H9 (cell line): ENCODE results near the gene TMEFF2. TPM values are rescaled to one million over a fixed set of nuclear protein-coding genes. Genes with fewer than 3 reads are reported as not detected.

Source experiments
- DNase-seq: peaks from one replicate; pipeline ENCODE4 v3.0.0-alpha.2; 2017
- H2AFZ ChIP-seq: one replicate; pipeline ENCODE4 v1.6.1; 2013; ENCODE audit warnings: mild to moderate bottlenecking, low read length, control low read depth, moderate library complexity
- H2AK5ac ChIP-seq: 2 replicates; pipeline ENCODE4 v1.6.1; 2013; ENCODE audit warnings: low read length, control low read depth, mixed read lengths; ENCODE audit not compliant: insufficient read length
- H2BK120ac ChIP-seq: one replicate; pipeline ENCODE4 v1.6.1; 2013; ENCODE audit warnings: low read depth, mild to moderate bottlenecking, low read length, control low read depth, inconsistent platforms; ENCODE audit not compliant: poor library complexity, severe bottlenecking
- H2BK12ac ChIP-seq: 2 replicates; pipeline ENCODE4 v1.6.1; 2013; ENCODE audit warnings: low read length, control low read depth, mixed read lengths, low read depth; ENCODE audit not compliant: insufficient read length
- H2BK15ac ChIP-seq: 2 replicates; pipeline ENCODE4 v1.6.1; 2013; ENCODE audit warnings: low read depth, low read length, control low read depth
- H2BK20ac ChIP-seq: one replicate; pipeline ENCODE4 v1.6.1; 2013; ENCODE audit warnings: low read depth, mild to moderate bottlenecking, low read length, control low read depth, inconsistent platforms; ENCODE audit not compliant: poor library complexity, severe bottlenecking
- H2BK5ac ChIP-seq: 2 replicates; pipeline ENCODE4 v1.6.1; 2013; ENCODE audit warnings: low read length, control low read depth, mixed read lengths; ENCODE audit not compliant: insufficient read length
- H3K14ac ChIP-seq: 2 replicates; pipeline ENCODE4 v1.6.1; 2013; ENCODE audit warnings: low read length, control low read depth; ENCODE audit not compliant: insufficient read depth
- H3K18ac ChIP-seq: 2 replicates; pipeline ENCODE4 v1.6.1; 2013; ENCODE audit warnings: low read depth, mild to moderate bottlenecking, mixed read lengths, low read length, control low read depth; ENCODE audit not compliant: insufficient read length
- H3K23ac ChIP-seq: 2 replicates; pipeline ENCODE4 v1.6.1; 2013; ENCODE audit warnings: low read length, control low read depth, mixed read lengths, low read depth; ENCODE audit not compliant: insufficient read length
- H3K23me2 ChIP-seq: 2 replicates; pipeline ENCODE4 v1.6.1; 2013; ENCODE audit warnings: low read depth, mild to moderate bottlenecking, mixed read lengths, low read length, control low read depth; ENCODE audit not compliant: insufficient read length, poor library complexity, severe bottlenecking
- H3K27ac ChIP-seq: 2 replicates; pipeline ENCODE4 v1.5.1; 2013; ENCODE audit warnings: low read length, control low read depth, mixed read lengths, low read depth; ENCODE audit not compliant: insufficient read length
- H3K27me3 ChIP-seq: 2 replicates; pipeline ENCODE4 v1.6.1; 2013; ENCODE audit warnings: low read length, control low read depth, inconsistent platforms; ENCODE audit not compliant: insufficient read depth
- H3K4ac ChIP-seq: 2 replicates; pipeline ENCODE4 v1.6.1; 2013; ENCODE audit warnings: low read depth, mild to moderate bottlenecking, control low read depth, inconsistent platforms, low read length, moderate library complexity
- H3K4me1 ChIP-seq: 2 replicates; pipeline ENCODE4 v1.6.1; 2013; ENCODE audit warnings: low read length, control low read depth, inconsistent platforms; ENCODE audit not compliant: insufficient read depth
- H3K4me2 ChIP-seq: 2 replicates; pipeline ENCODE4 v1.6.1; 2013; ENCODE audit warnings: low read length, control low read depth, mixed read lengths; ENCODE audit not compliant: insufficient read length, insufficient read depth
- H3K56ac ChIP-seq: 2 replicates; pipeline ENCODE4 v1.6.1; 2013; ENCODE audit warnings: low read depth, mild to moderate bottlenecking, mixed read lengths, low read length, control low read depth; ENCODE audit not compliant: insufficient read length
- H3K79me1 ChIP-seq: 2 replicates; pipeline ENCODE4 v1.6.1; 2013; ENCODE audit warnings: low read depth, mild to moderate bottlenecking, moderate library complexity, low read length, control low read depth, inconsistent platforms; ENCODE audit not compliant: insufficient read depth, poor library complexity, severe bottlenecking
- H3K79me2 ChIP-seq: 2 replicates; pipeline ENCODE4 v1.6.1; 2013; ENCODE audit warnings: low read length, control low read depth, inconsistent platforms; ENCODE audit not compliant: insufficient read depth
- H3K9ac ChIP-seq: 2 replicates; pipeline ENCODE4 v1.6.1; 2013; ENCODE audit warnings: low read length, control low read depth, mixed read lengths; ENCODE audit not compliant: insufficient read length; ENCODE audit errors: extremely low read depth
- H3K9me3 ChIP-seq: one replicate; pipeline ENCODE4 v1.6.1; 2013; ENCODE audit warnings: low read depth, low read length, inconsistent platforms; ENCODE audit not compliant: control insufficient read depth
- H3T11ph ChIP-seq: one replicate; pipeline ENCODE4 v1.6.1; 2013; ENCODE audit warnings: mild to moderate bottlenecking, low read length, control low read depth, inconsistent platforms
- H4K20me1 ChIP-seq: one replicate; pipeline ENCODE4 v1.6.1; 2013; ENCODE audit not compliant: control insufficient read depth, insufficient read length, insufficient read depth
- H4K5ac ChIP-seq: 2 replicates; pipeline ENCODE4 v1.6.1; 2013; ENCODE audit warnings: low read depth, mild to moderate bottlenecking, mixed read lengths, low read length, control low read depth; ENCODE audit not compliant: insufficient read length
- H4K8ac ChIP-seq: replicated peaks from 2 replicates; pipeline ENCODE4 v1.6.1; 2013; ENCODE audit warnings: low read length, control low read depth, mixed read lengths, low read depth; ENCODE audit not compliant: insufficient read length
- H4K91ac ChIP-seq: 2 replicates; pipeline ENCODE4 v1.6.1; 2013; ENCODE audit warnings: low read depth, mild to moderate bottlenecking, moderate library complexity, mixed read lengths, low read length, control low read depth; ENCODE audit not compliant: insufficient read length
- H3K27ac Mint-ChIP-seq, 3 experiments: 2 replicates in 2 of 3; 3 replicates in 1 of 3; pipeline ENCODE4 v1.8.0; 2020 to 2021; ENCODE audit warnings: mixed read lengths in 3 of 3, mild to moderate bottlenecking in 1 of 3, moderate library complexity in 1 of 3
- H3K27me3 Mint-ChIP-seq: 2 replicates; pipeline ENCODE4 v1.8.0; 2021; ENCODE audit warnings: low read depth, mild to moderate bottlenecking, moderate library complexity, mixed read lengths
- H3K36me3 Mint-ChIP-seq, 3 experiments: 2 replicates in 2 of 3; 3 replicates in 1 of 3; pipeline ENCODE4 v1.8.0; 2020 to 2021; ENCODE audit warnings: low read depth in 3 of 3, mixed read lengths in 3 of 3; ENCODE audit not compliant: insufficient read depth in 1 of 3
- H3K4me1 Mint-ChIP-seq, 2 experiments: 2 replicates each; pipeline ENCODE4 v1.8.0; 2020; ENCODE audit warnings: mixed read lengths in 2 of 2
- H3K4me3 Mint-ChIP-seq, 2 experiments: 2 replicates in 1 of 2; 3 replicates in 1 of 2; pipeline ENCODE4 v1.8.0; 2020 to 2021; ENCODE audit warnings: mild to moderate bottlenecking in 2 of 2, mixed read lengths in 2 of 2, moderate library complexity in 1 of 2
- H3K9me3 Mint-ChIP-seq, 2 experiments: 2 replicates in 1 of 2; 3 replicates in 1 of 2; pipeline ENCODE4 v1.8.0; 2020; ENCODE audit warnings: mild to moderate bottlenecking in 2 of 2, mixed read lengths in 2 of 2, moderate library complexity in 1 of 2
- WGBS: extraction: QIAGEN DNeasy Blood & Tissue Kit; methylation state at CpG from one replicate; pipeline ENCODE4 v1.1.7; 2013; ENCODE audit warnings: missing lambda C conversion rate, low lambda C conversion rate, mixed read lengths; ENCODE audit not compliant: insufficient read length; ENCODE audit errors: extremely low coverage; 5-methylcytosine and 5-hydroxymethylcytosine counted together
- total RNA-seq: library from RNA; stranded (reverse); gene quantifications from 2 replicates; pipeline ENCODE4 v1.2.1, GENCODE V29; 2021
- TF ChIP-seq, protein P1 (sequence below): fragments of 200-600 bp; sonication (generic); conservative IDR thresholded peaks from 3 replicates; pipeline ENCODE4 v1.8.0; 2021; ENCODE audit warnings: antibody characterized with exemption, mild to moderate bottlenecking

The TMEFF2 gene
- total RNA-seq, 1 experiment from 2014 or later, result 0.39 TPM

DNA sequence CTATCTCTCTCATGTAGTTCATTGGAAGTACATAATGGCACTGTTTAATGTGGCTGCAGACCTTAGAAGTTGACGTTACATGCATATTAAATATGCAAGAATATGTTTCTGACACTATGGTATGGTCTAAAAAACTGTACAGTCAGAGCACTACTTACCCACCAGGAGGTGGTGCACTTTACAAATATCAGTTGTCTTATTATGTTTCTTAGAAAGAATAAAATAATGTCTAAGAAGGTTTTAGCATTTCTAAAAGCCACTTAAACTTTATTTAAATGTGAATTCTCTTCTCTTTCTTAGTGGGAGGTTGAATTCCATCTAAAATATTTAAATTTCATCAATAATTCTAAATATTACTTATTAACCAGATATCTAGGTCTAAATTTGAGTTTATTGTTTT lies 4.3 kb downstream of the TMEFF2 start:
- no peak overlapping the region for H2BK5ac ChIP-seq
- no CpG with 5 or more reads among the region's 1 CpG for WGBS
- H3K27ac Mint-ChIP-seq, result no peak overlapping the region

More for the DNA sequence above, 4.3 kb downstream of the TMEFF2 start:
- Histone ChIP-seq H3K4ac (no peak overlapping the region), H3K79me1 (no peaks in the 10 kb centered on the region), H2BK12ac (no peak overlapping the region), H3K9ac (no peak overlapping the region), H2BK120ac (no peak overlapping the region), H3K23ac (no peak overlapping the region), H3K79me2 (no peaks in the 10 kb centered on the region), H3K23me2 (peaks cover 8% of the 10 kb centered on the region), H3K27ac (no peak overlapping the region), H2AK5ac (no peak overlapping the region), H3T11ph (no peak overlapping the region), H3K4me1 (no peaks in the 10 kb centered on the region; the same call in 1 of the 2 replicates), H3K14ac (no peak overlapping the region), H3K56ac (no peak overlapping the region), H2BK20ac (no peak overlapping the region), H4K20me1 (no peaks in the 10 kb centered on the region), H3K4me2 (no peak overlapping the region), H2BK15ac (no peak overlapping the region), H4K91ac (no peak overlapping the region), H4K5ac (no peak overlapping the region), H2AFZ (no peak overlapping the region), H3K27me3 (peaks cover 20% of the 10 kb centered on the region), H4K8ac (no peak overlapping the region), H3K9me3 (no peaks in the 10 kb centered on the region), H3K18ac (no peak overlapping the region)
- DNase-seq, result no peak
- Mint-ChIP-seq H3K4me3 (no peak overlapping the region), H3K27me3 (peaks cover 45% of the 10 kb centered on the region), H3K9me3 (no peaks in the 10 kb centered on the region), H3K4me1 (peaks cover 7 to 14% of the 10 kb centered on the region in 2 experiments), H3K36me3 (no peaks in the 10 kb centered on the region; a peak in 1 of 7 replicates)
- TF ChIP-seq, protein P1, sequence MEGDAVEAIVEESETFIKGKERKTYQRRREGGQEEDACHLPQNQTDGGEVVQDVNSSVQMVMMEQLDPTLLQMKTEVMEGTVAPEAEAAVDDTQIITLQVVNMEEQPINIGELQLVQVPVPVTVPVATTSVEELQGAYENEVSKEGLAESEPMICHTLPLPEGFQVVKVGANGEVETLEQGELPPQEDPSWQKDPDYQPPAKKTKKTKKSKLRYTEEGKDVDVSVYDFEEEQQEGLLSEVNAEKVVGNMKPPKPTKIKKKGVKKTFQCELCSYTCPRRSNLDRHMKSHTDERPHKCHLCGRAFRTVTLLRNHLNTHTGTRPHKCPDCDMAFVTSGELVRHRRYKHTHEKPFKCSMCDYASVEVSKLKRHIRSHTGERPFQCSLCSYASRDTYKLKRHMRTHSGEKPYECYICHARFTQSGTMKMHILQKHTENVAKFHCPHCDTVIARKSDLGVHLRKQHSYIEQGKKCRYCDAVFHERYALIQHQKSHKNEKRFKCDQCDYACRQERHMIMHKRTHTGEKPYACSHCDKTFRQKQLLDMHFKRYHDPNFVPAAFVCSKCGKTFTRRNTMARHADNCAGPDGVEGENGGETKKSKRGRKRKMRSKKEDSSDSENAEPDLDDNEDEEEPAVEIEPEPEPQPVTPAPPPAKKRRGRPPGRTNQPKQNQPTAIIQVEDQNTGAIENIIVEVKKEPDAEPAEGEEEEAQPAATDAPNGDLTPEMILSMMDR, result 0 out of 3 replicates have a peak, but pooled peaks have one; percentile 16
